Thoracic aorta (tissue), 2 donors: ENCODE results near the gene CCDC88C. TPM values are rescaled to one million over a fixed set of nuclear protein-coding genes. Genes with fewer than 3 reads are reported as not detected.

Experiments
- ATAC-seq: fragments of 150-250 bp; one replicate; pipeline ENCODE4 v1.8.0; 2017; ENCODE audit warnings: low read depth; ENCODE audit not compliant: insufficient number of reproducible peaks, low FRiP score
- DNase-seq: peaks from one replicate; pipeline ENCODE4 v3.0.0-alpha.2; 2020; ENCODE audit warnings: low spot score
- H3K27ac ChIP-seq, 2 donors: fragments of 200-600 bp; sonication (generic); 1 replicate in 1 of 2; 2 replicates in 1 of 2; pipeline ENCODE4 v1.5.1; 2016; ENCODE audit warnings: mild to moderate bottlenecking in 2 of 2, moderate library complexity in 2 of 2
- H3K27me3 ChIP-seq: fragments of 200-600 bp; sonication (generic); replicated peaks from 2 replicates; pipeline ENCODE4 v1.6.0; 2016; ENCODE audit warnings: mild to moderate bottlenecking; ENCODE audit not compliant: insufficient read depth
- H3K36me3 ChIP-seq: fragments of 200-600 bp; sonication (generic); one replicate; pipeline ENCODE4 v1.5.1; 2016
- H3K4me1 ChIP-seq, 2 donors: fragments of 200-600 bp; sonication (generic); 1 replicate in 1 of 2; 2 replicates in 1 of 2; pipeline versions ENCODE4 v1.5.1 to v1.6.0; 2016; ENCODE audit warnings: low read depth in 2 of 2, mild to moderate bottlenecking in 1 of 2; ENCODE audit not compliant: control insufficient read depth in 1 of 2
- H3K4me3 ChIP-seq: fragments of 200-600 bp; sonication (generic); 2 replicates; pipeline ENCODE4 v1.5.1; 2016; ENCODE audit warnings: mild to moderate bottlenecking
- H3K9me3 ChIP-seq: fragments of 200-600 bp; sonication (generic); 2 replicates; pipeline ENCODE4 v1.5.1; 2016
- CTCF ChIP-seq: fragments of 200-600 bp; sonication (generic); IDR thresholded peaks from one replicate; pipeline ENCODE4 v1.5.1; 2019; ENCODE audit warnings: antibody characterized with exemption
- total RNA-seq, 2 donors: library from RNA; depleted of rRNA; stranded (reverse); fragments of >200 nt; gene quantifications; one replicate each; pipeline versions ENCODE4 v1.1.0 to v1.2.3, GENCODE V29; 2016

CCDC88C gene
- total RNA-seq, 2 donors from 2014 or later = 3.7 to 11.5 TPM

- TF ChIP-seq CTCF = no peak
- no peaks in the 10 kb centered on the region for H3K9me3 ChIP-seq
- DNase-seq = no peak
- H3K36me3 ChIP-seq = no peaks in the 10 kb centered on the region
- H3K4me3 ChIP-seq = peak overlapping the region; percentile 66
- peaks cover 0 to 8% of the 10 kb centered on the region in 2 donors for H3K4me1 ChIP-seq
- H3K27ac ChIP-seq = no peak overlapping the region
- H3K27me3 ChIP-seq = no peaks in the 10 kb centered on the region
- ATAC-seq = no peak
Measured at GRCh38 chr14:91264151-91265150, 153.2 kb downstream of the CCDC88C start.

- ATAC-seq (no peak), DNase-seq (no peak)
- no peak overlapping the region for H3K27ac ChIP-seq
- H3K4me3 ChIP-seq = no peak overlapping the region
- H3K9me3 ChIP-seq = no peaks in the 10 kb centered on the region
- peaks cover 0 to 5% of the 10 kb centered on the region in 2 donors for H3K4me1 ChIP-seq
- no peaks in the 10 kb centered on the region for H3K27me3 ChIP-seq
- no peaks in the 10 kb centered on the region for H3K36me3 ChIP-seq
- TF ChIP-seq CTCF = no peak
Measured at GRCh38 chr14:91263329-91263728, 154.3 kb downstream of the CCDC88C start.

- no peak overlapping the region for H3K27ac ChIP-seq
- no peaks in the 10 kb centered on the region for H3K27me3 ChIP-seq
- TF ChIP-seq CTCF = no peak
- H3K36me3 ChIP-seq = no peaks in the 10 kb centered on the region
- no peaks in the 10 kb centered on the region for H3K9me3 ChIP-seq
- ATAC-seq (no peak), DNase-seq (no peak)
- H3K4me1 ChIP-seq = peaks cover 0 to 11% of the 10 kb centered on the region in 2 donors
- H3K4me3 ChIP-seq = no peak overlapping the region
Measured at GRCh38 chr14:91261986-91262549, 155.6 kb downstream of the CCDC88C start.

GRCh38 chr14:91261115-91261514 is 156.5 kb downstream of the CCDC88C start:
- Histone ChIP-seq H3K27me3 (no peaks in the 10 kb centered on the region), H3K4me3 (no peak overlapping the region), H3K4me1 (peaks cover 0 to 11% of the 10 kb centered on the region in 2 donors), H3K27ac (no peak overlapping the region), H3K9me3 (no peaks in the 10 kb centered on the region), H3K36me3 (no peaks in the 10 kb centered on the region)
- ATAC-seq (no peak), DNase-seq (no peak)
- TF ChIP-seq CTCF = no peak

- DNase-seq = no peak
- H3K36me3 ChIP-seq = no peaks in the 10 kb centered on the region
- no peaks in the 10 kb centered on the region for H3K9me3 ChIP-seq
- ATAC-seq = no peak
- no peak overlapping the region for H3K27ac ChIP-seq
- no peak for TF ChIP-seq CTCF
- no peaks in the 10 kb centered on the region for H3K27me3 ChIP-seq
- H3K4me3 ChIP-seq = no peak overlapping the region
- H3K4me1 ChIP-seq = peaks cover 0 to 8% of the 10 kb centered on the region in 2 donors
Measured at GRCh38 chr14:91258876-91259275, 158.7 kb downstream of the CCDC88C start.
